ENCODE measurements around the gene VCL.
"Not testable (repeated sequence)": the region's sequence is repeated elsewhere in the genome, so short reads cannot be mapped to it uniquely, and the experiment has no call there.

VCL gene

GRCh38 chr10:74117738-74118137 lies 119.8 kb downstream of the VCL start:
- no peak for DNase-seq

DNA sequence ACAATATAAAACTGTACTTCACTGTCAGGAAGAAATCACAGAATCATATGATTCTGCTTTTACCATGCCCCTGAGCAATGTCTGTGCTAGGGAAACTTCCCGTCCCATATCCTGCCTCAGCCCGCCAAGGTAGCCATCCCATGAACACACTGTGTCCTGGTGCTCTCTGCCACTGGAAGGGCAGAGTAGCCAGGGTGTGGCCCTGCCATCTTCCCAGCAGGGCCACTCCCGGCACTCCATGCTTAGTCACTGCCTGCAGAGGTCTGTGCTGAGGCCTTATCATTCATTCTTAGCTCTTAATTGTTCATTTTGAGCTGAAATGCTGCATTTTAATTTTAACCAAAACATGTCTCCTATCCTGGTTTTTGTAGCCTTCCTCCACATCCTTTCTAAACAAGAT lies 120.9 kb downstream of the VCL start:
- no peak for DNase-seq

- DNase-seq, result no peak
Measured at GRCh38 chr10:74120911-74121310, 123.0 kb downstream of the VCL start.

DNA sequence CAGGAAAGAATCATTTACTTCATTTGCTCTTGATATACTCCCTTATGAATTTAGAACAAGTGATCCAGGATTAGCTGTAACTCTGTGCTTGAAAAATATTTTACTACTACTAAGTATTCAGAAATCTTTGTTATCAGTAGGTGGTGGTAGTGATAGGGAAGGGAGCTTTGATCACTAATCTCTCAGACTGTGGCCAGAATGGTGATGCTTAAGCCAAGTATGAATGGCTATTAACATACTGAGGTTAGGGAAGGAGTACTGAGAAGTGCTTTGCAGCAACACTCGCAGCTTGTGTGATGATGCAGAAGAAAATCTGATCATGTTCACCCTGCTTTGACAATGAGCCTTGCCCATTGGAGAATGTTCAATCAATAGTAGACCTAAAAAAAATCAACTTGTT lies 123.5 kb downstream of the VCL start:
- DNase-seq, result no peak

GRCh38 chr10:74122060-74122459 lies 124.1 kb downstream of the VCL start:
- DNase-seq, result no peak

- DNase-seq, result no peak
Measured at GRCh38 chr10:74123081-74123480, 125.2 kb downstream of the VCL start.

- no peak for DNase-seq
Measured at GRCh38 chr10:74133923-74134820, 136.3 kb downstream of the VCL start.

- no peak for DNase-seq
Measured at GRCh38 chr10:74135452-74135851, 137.5 kb downstream of the VCL start.

DNA sequence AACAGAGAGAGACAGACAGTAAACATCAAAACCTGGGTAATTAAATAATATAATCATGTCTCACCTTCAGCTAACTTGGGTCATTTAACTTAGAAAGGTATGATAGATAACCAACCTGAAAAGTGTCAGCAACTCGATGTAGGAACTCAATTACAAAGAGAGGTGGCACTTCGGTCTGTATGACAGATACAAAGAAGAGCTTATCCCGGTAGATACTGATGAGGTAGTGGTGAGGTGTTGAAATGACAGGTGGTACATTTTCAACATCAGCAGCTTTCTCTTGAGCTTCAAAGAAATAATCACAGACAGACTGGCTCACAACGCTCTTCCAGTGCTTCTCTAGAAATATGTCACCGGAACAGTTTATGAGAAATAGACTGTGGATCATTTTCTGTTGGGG lies 140.1 kb downstream of the VCL start:
- no peak for DNase-seq

GRCh38 chr10:74138596-74138995 lies 140.7 kb downstream of the VCL start:
- DNase-seq, result not testable (repeated sequence)

GRCh38 chr10:74139981-74140380 lies 142.1 kb downstream of the VCL start:
- DNase-seq, result no peak

DNA sequence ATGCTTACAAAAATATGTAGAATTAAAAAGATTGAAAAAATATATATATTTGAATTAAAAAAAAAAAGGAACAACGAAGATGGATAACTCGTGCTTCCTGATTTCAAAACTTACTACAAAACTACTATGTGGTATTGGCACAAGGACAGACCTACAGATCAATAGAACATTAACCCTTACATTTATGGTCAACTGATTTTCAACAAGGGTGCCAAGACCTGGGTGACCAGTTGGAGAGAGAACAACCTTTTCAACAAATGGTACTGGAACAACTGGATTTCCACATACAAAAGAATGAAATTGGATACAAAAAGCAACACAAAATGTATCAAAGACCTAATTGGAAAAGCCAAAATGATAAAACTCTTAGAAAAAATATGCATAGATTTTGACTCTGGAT lies 142.6 kb downstream of the VCL start:
- no peak for DNase-seq

GRCh38 chr10:74145133-74145532 lies 147.2 kb downstream of the VCL start:
- DNase-seq, result no peak

DNA sequence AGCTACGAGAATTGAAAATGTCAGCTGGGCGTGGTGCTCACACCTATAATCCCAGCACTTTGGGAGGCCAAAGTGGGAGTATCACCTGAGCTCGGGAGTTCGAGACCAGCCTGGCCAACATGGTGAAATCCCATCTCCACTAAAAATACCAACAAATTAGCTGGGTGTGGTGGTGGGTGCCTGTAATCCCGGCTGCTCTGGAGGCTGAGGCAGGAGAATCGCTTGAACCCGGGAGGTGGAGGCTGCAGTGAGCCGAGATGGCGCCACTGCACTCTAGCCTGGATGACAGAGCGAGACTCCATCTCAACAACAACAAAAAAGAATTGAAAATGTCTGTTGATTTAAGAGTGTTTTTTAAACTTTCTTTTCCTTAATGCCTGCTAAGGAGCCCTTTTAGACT lies 149.1 kb downstream of the VCL start:
- DNase-seq, result not testable (repeated sequence)

- no peak for DNase-seq
Measured at GRCh38 chr10:74150204-74150989, 152.5 kb downstream of the VCL start, which contains the start of gene AP3M1. TSS of gene AP3M1 (minus strand) at chr10:74150828. CDS start at chr10:74138379, 12,449 bp downstream.

DNA sequence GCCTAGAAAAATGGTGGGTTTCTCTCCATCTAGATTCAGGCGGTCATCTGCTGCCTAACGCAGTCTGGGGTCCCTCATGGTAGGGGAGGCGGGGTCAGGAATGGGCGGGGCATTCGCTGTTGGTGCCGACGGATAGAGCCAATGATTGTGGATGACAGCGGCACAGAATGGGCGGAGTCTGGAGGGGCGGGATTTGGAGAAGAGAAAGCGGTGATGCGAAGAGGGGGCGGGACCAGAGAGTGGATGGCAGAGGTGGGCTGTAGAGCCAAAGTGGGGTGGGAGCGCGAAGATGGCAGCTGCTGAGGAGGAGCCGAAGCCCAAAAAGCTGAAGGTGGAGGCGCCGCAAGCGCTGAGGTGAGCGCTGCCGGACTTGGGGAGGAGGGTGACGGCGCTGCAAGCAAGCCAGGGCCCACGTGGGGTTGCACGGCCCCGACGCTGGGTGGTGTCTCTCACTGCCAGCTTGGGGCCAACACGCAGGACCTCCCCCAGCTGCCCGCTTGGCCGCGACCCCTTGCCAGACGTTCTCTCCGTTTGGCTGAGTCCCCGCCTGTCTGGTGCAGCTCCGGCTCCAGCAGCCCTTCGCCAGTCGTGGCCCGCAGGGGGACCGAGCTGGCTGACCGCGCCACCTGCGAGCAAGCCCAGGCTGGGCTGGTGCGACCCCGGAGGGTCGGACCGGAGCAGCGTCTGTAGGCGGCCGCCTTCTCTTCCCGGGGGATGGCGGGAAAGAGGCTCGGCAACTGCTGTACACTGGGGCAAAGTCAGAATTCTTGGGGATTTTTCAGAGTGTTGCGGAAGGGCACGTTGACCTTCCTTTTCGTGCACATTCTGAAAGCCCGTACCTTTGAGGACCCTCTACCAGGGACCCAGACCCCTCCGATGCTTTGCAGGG lies 153.3 kb downstream of the VCL start, which contains the start of gene ADK:
ADK (plus strand) TSS at position 232 of the 889 bp plus-strand sequence; CDS start at position 290, 58 bp downstream.
- DNase-seq, result peak; percentile 100

DNA sequence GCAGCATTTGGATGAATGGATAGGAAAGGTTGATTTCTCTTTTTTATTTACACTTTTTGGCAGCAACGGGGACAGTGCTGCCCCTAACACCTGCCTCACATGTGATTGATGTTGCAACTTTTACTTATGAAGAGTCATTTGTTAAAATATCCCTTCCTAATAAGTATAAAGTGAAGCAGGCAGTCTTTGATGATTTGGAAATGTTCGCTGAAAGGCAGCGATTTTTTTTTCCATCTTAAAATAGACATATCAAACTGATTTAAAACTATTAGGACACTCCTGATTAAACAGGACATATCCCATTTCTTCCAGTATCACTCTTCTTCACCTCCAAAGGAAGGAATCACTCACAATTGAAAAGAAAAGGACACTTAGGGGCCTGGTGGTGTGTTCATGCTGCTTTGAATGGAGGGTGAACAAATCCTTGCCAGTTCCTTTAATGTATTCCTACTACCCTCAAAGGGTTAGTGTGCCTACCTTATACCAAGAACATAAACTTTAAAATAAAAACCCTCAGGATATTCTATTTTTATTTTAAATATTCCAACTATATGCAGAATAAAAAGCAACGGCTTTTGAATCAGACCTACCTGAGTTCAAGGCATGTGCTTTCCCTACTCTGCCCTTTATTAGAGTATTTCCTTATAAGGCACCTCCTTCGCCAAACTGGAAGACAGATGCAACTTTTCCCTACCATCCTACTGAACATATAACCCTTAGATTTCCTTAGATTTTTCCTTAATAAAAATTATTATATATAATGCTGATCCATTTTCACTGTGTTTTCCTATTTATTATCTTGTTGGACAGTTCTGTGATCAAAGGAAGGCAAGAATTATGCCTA lies 154.2 kb downstream of the VCL start:
- no peak for DNase-seq

- DNase-seq, result no peak
Measured at GRCh38 chr10:74153123-74153522, 155.2 kb downstream of the VCL start.

DNA sequence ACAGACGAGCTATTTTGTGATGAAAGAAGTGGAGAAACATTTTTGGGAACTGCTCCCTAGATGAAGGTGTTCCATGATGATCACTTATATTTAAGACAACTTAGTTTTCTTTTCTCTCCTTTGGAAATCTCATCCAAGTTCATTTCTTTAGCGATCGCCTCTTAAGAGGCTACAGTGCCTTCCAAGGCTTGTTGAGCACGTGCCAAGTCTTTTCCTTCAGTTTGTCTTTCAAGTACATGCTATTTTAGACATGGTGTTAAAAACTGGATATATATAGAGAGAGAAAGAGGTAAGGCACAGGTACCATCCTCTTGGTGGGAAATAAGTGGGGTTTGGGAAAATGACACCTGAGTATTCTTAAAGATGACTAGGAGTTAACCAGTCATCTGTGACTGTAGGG lies 155.8 kb downstream of the VCL start:
- DNase-seq, result no peak

DNA sequence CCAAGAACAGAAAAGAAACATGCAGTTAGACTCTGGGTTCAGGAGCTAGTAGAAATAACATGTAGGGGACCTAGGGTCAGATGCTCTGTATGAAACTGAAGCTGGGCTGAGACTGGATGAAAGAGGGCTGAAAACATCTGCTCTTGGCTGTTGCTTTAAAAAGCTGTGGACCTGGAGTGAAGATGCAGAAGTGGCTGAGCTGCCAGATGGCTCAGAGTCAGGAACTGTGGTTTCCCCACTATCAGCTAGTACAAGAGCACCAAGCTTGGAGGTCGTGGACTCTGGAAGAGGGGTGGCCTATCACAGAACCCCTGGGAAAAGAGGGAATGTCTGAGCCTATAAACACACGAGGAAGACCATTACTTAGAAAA lies 159.0 kb downstream of the VCL start:
- no peak for DNase-seq

DNA sequence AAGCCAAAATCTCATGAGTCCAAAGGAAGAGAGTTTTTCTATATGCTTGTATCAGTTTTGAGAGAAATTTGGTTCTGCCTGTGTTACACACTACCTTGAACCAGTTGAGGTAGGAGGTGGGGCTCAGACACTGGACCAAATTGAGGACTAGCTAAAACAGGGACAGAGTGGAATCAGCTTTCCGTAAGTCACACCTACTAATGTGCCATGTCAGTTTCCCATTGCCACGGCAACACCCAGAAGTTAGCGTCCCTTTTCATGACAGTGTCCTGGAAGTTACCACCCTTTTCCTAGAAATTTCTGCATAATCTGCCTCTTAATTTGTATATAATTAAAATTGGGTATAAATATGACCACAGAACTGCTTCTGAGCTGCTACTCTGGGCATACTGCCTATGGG lies 162.1 kb downstream of the VCL start:
- no peak for DNase-seq

Measured in CD4-positive, alpha-beta T cell treated with Interleukin-21 for 1 hour (primary cell).